Measurements from ENCODE around the gene MCM3.

- TF ChIP-seq FOXP4 (CRISPR knock-in tag; IDR thresholded peaks at IDR 0.05) (no peak), EMX1 (CRISPR knock-in tag; IDR thresholded peaks at IDR 0.05) (no peak), USF2 (CRISPR knock-in tag; IDR thresholded peaks at IDR 0.05) (no peak), PRDM15 (CRISPR knock-in tag; IDR thresholded peaks at IDR 0.05) (no peak), CTCF (IDR thresholded peaks at IDR 0.05) (no peak), SP1 (CRISPR knock-in tag; conservative IDR thresholded peaks at IDR 0.05) (no peak), ZNF281 (CRISPR knock-in tag; IDR thresholded peaks at IDR 0.05) (no peak), NR2C2 (CRISPR knock-in tag; IDR thresholded peaks at IDR 0.05) (no peak), NR1H2 (CRISPR knock-in tag; IDR thresholded peaks at IDR 0.05) (no peak), USF1 (CRISPR knock-in tag; IDR thresholded peaks at IDR 0.05) (no peak), ZNF263 (CRISPR knock-in tag; IDR thresholded peaks at IDR 0.05; ENCODE audit: low read depth) (no peak), STAT6 (CRISPR knock-in tag; conservative IDR thresholded peaks at IDR 0.05; ENCODE audit: low read depth) (no peak), ZNF138 (CRISPR knock-in tag; conservative IDR thresholded peaks at IDR 0.05) (no peak), ZBTB43 (CRISPR knock-in tag; IDR thresholded peaks at IDR 0.05) (no peak)
Observed at GRCh38 chr6:52215787-52216186, 68.8 kb downstream of the MCM3 start.

Measured in WTC11 (cell line).